Keratinocyte (primary cell): Measurements from ENCODE around the gene HMG20A. TPM values are rescaled to one million over a fixed set of nuclear protein-coding genes. Genes with fewer than 3 reads are reported as not detected.

Source experiments
- DNase-seq: peaks from one replicate; pipeline ENCODE4 v3.0.0-alpha.2; 2011; ENCODE audit warnings: low read depth, missing footprints, low spot score
- FAIRE-seq: peaks from 2 replicates; lab custom pipeline; 2011; peaks lifted over from hg19 to GRCh38; lab: Jason Lieb, UNC
- H2AFZ ChIP-seq: 2 replicates; pipeline ENCODE4 v1.6.0; 2012; ENCODE audit warnings: low read length, control low read depth, inconsistent platforms; ENCODE audit not compliant: control insufficient read depth
- H3K27ac ChIP-seq: 2 replicates; pipeline ENCODE4 v1.5.1; 2011; ENCODE audit warnings: low read length; ENCODE audit not compliant: control insufficient read depth, insufficient read depth
- H3K27me3 ChIP-seq: 3 replicates; pipeline ENCODE4 v1.6.0; 2011; ENCODE audit warnings: low read length; ENCODE audit not compliant: control insufficient read depth, insufficient read depth; ENCODE audit errors: extremely low read depth
- H3K36me3 ChIP-seq, 2 experiments: 2 replicates in 1 of 2; 3 replicates in 1 of 2; pipeline ENCODE4 v1.5.1; 2011; ENCODE audit warnings: low read length in 2 of 2, mild to moderate bottlenecking in 1 of 2; ENCODE audit not compliant: control insufficient read depth in 2 of 2, insufficient read depth in 2 of 2; ENCODE audit errors: extremely low read depth in 1 of 2
- H3K4me1 ChIP-seq: 3 replicates; pipeline ENCODE4 v1.5.1; 2011; ENCODE audit warnings: low read length; ENCODE audit not compliant: control insufficient read depth, insufficient read depth; ENCODE audit errors: extremely low read depth
- H3K4me2 ChIP-seq: 3 replicates; pipeline ENCODE4 v1.6.0; 2011; ENCODE audit warnings: low read depth, low read length; ENCODE audit not compliant: control insufficient read depth, insufficient read depth; ENCODE audit errors: extremely low read depth
- H3K4me3 ChIP-seq, 3 experiments: fragments of 200-600 bp in 1 of 3; sonication (generic) in 1 of 3; 2 replicates in 2 of 3; 3 replicates in 1 of 3; pipeline ENCODE4 v1.5.1; 2011 to 2016; ENCODE audit warnings: low read length in 3 of 3, mild to moderate bottlenecking in 3 of 3, control low read depth in 2 of 3, inconsistent platforms in 1 of 3, low read depth in 1 of 3, mixed read lengths in 1 of 3, mixed run types in 1 of 3, moderate library complexity in 1 of 3; ENCODE audit not compliant: control insufficient read depth in 2 of 3, insufficient read depth in 2 of 3; ENCODE audit errors: extremely low read depth in 1 of 3
- H3K79me2 ChIP-seq: 2 replicates; pipeline ENCODE4 v1.6.0; 2012; ENCODE audit warnings: low read length; ENCODE audit not compliant: control insufficient read depth, insufficient read depth
- H3K9ac ChIP-seq: 3 replicates; pipeline ENCODE4 v1.6.0; 2011; ENCODE audit warnings: low read length; ENCODE audit not compliant: control insufficient read depth, insufficient read depth; ENCODE audit errors: extremely low read depth
- H3K9me1 ChIP-seq: 3 replicates; pipeline ENCODE4 v1.6.0; 2011; ENCODE audit warnings: low read length; ENCODE audit not compliant: control insufficient read depth, insufficient read depth; ENCODE audit errors: extremely low read depth
- H3K9me3 ChIP-seq: 2 replicates; pipeline ENCODE4 v1.5.1; 2012; ENCODE audit warnings: low read depth, low read length; ENCODE audit not compliant: control insufficient read depth
- H4K20me1 ChIP-seq: 3 replicates; pipeline ENCODE4 v1.6.0; 2011; ENCODE audit warnings: low read length; ENCODE audit not compliant: control insufficient read depth, insufficient read depth; ENCODE audit errors: extremely low read depth
- EZH2 ChIP-seq: IDR thresholded peaks from one replicate; pipeline ENCODE4 v1.6.1; 2012; ENCODE audit warnings: inconsistent platforms, mild to moderate bottlenecking, low read length, moderate library complexity
- dilution Hi-C: fragments of 300-500 bp; cut with MboI; formaldehyde crosslinking; loops from one replicate; pipeline ENCODE4 v1.7.0; 2020; ENCODE audit warnings: low sequenced_read_pairs; ENCODE audit not compliant: extremely low pct_ligation_motif_present
- polyA plus RNA-seq, 5 experiments: library from polyadenylated mRNA; depleted of rRNA in 3 of 5; stranded (reverse) in 3 of 5; stranded (forward) in 1 of 5; unstranded in 1 of 5; fragments of >200 nt; gene quantifications; 1 replicate in 1 of 5; 2 replicates in 3 of 5; 3 replicates in 1 of 5; pipeline versions ENCODE4 v1.2.1 to v1.2.3, GENCODE V29; 2011 to 2012; ENCODE audit warnings: missing spikeins in 2 of 5, low read depth in 1 of 5, low replicate concordance in 1 of 5
- TF ChIP-seq, protein P1 (sequence below), 3 experiments: IDR thresholded peaks in 1 of 3; conservative IDR thresholded peaks in 1 of 3; optimal IDR thresholded peaks in 1 of 3; 2 replicates in 2 of 3; 3 replicates in 1 of 3; pipeline versions ENCODE3 to v1.5.1; 2011; ENCODE audit warnings: low read length in 3 of 3, mild to moderate bottlenecking in 3 of 3, moderate library complexity in 2 of 3, control low read depth in 1 of 3, inconsistent platforms in 1 of 3; ENCODE audit not compliant: insufficient read depth in 2 of 3; ENCODE audit errors: extremely low read depth in 1 of 3

HMG20A gene
- polyA plus RNA-seq, 1 donor (not counting 4 experiments of a cell fraction or from before 2014, with no cell fraction given) = 44.6 TPM

DNA sequence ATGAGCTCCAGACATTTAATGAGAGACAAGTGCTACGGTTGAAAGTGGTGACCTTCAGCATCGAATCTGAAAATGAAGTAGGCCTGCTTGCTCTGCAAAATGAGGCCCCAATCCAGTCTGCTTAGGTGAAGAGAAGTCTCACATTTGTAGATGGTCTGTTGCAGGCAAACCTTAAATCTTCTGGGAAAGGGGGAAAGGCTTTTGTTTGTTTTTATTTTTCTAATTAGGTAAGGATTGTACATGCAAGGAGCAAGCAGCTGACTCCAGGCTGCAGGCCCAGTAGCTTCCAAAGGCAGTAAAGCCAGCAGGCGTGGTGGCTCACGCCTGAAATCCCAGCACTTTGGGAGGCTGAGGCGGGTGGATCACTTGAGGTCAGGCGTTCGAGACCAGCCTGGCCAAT lies 74.3 kb downstream of the HMG20A start:
- DNase-seq (no peak), FAIRE-seq (no peak)
- Histone ChIP-seq H3K9ac (no peak overlapping the region), H3K4me3 (no peak overlapping the region), H3K27ac (no peak overlapping the region), H3K4me2 (no peak overlapping the region), H3K27me3 (no peaks in the 10 kb centered on the region), H2AFZ (no peak overlapping the region), H3K79me2 (no peaks in the 10 kb centered on the region), H3K4me1 (peaks cover 11% of the 10 kb centered on the region), H3K9me3 (no peaks in the 10 kb centered on the region), H3K9me1 (no peaks in the 10 kb centered on the region), H4K20me1 (no peaks in the 10 kb centered on the region), H3K36me3 (no peaks in the 10 kb centered on the region)
- TF ChIP-seq, protein P1, sequence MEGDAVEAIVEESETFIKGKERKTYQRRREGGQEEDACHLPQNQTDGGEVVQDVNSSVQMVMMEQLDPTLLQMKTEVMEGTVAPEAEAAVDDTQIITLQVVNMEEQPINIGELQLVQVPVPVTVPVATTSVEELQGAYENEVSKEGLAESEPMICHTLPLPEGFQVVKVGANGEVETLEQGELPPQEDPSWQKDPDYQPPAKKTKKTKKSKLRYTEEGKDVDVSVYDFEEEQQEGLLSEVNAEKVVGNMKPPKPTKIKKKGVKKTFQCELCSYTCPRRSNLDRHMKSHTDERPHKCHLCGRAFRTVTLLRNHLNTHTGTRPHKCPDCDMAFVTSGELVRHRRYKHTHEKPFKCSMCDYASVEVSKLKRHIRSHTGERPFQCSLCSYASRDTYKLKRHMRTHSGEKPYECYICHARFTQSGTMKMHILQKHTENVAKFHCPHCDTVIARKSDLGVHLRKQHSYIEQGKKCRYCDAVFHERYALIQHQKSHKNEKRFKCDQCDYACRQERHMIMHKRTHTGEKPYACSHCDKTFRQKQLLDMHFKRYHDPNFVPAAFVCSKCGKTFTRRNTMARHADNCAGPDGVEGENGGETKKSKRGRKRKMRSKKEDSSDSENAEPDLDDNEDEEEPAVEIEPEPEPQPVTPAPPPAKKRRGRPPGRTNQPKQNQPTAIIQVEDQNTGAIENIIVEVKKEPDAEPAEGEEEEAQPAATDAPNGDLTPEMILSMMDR (optimal IDR thresholded peaks at IDR 0.05 in 1 of 3, IDR thresholded peaks at IDR 0.05 in 1 of 3, conservative IDR thresholded peaks at IDR 0.05 in 1 of 3; ENCODE audit: extremely low read depth in 1 of 3, insufficient read depth in 2 of 3, low read length in 3 of 3) = no peak
- TF ChIP-seq EZH2 = no peak
- dilution Hi-C loops = no loop called here

DNA sequence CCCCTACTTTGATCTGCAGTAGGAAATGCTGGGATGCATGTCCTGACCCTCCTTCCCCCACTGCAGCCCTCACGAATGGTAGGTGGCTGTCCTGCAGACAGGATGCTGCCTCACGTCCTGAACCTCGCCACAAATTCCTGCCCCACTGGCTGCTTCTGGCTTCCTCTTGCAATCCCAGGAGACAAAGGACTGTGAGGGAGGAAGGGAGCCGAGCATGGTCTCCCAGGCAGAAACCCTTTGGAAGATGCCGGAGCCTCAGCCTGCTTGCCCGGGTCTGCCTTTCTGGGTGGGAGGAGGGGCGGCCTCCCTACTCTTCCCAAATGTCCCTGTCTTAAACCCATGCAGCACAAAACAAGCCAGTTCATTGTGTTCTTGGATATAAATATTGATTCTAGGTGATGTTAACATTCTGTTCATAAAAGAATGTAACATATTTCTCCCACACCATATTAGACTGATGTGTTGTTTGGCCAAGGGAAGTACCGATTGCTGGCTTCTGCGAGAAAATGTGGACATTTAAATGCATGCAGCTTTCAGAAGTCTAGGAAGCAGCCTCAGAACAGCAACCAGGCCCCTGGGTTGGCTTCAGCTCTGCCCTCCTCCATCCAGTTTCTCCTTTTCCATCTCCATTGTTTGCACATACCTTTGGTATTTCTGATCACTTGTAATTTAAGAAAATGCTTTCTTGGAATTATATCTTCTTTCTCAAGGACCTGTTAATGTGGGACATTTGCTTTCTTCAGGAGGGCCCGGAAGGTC lies 75.3 kb downstream of the HMG20A start:
- Histone ChIP-seq H3K9me1 (no peaks in the 10 kb centered on the region), H3K4me2 (no peak overlapping the region), H3K36me3 (no peaks in the 10 kb centered on the region), H2AFZ (no peak overlapping the region), H3K9ac (no peak overlapping the region), H3K4me1 (peaks cover 12% of the 10 kb centered on the region), H3K79me2 (no peaks in the 10 kb centered on the region), H3K27me3 (no peaks in the 10 kb centered on the region), H3K4me3 (no peak overlapping the region), H3K9me3 (no peaks in the 10 kb centered on the region), H3K27ac (no peak overlapping the region), H4K20me1 (no peaks in the 10 kb centered on the region)
- TF ChIP-seq EZH2 = no peak
- TF ChIP-seq, protein P1 (optimal IDR thresholded peaks at IDR 0.05 in 1 of 3, IDR thresholded peaks at IDR 0.05 in 1 of 3, conservative IDR thresholded peaks at IDR 0.05 in 1 of 3; ENCODE audit: extremely low read depth in 1 of 3, insufficient read depth in 2 of 3, low read length in 3 of 3) = no peak
- dilution Hi-C loops = no loop called here
- no peak for DNase-seq
- FAIRE-seq = no peak
